Activated CD4-positive, alpha-beta memory T cell treated with anti-CD3 and anti-CD28 coated beads, Interleukin-2, amount 10 ng/mL, durations not matched to agents 7 days and 5 days (primary cell): ENCODE data around the gene FAM177B. TPM values are rescaled to one million over a fixed set of nuclear protein-coding genes. Genes with fewer than 3 reads are reported as not detected.

ENCODE experiments used
- CTCF ChIA-PET: fragments of 350-600 bp; sonication (Branson Sonifier 250); formaldehyde crosslinking; loops from one replicate; lab custom pipeline; 2021; ENCODE audit warnings: antibody characterized with exemption, inconsistent platforms; lab: Charles Lee
- POLR2A ChIA-PET: fragments of 350-600 bp; sonication (Branson Sonifier 250); formaldehyde crosslinking; loops from one replicate; lab custom pipeline; 2021; ENCODE audit warnings: antibody characterized with exemption; lab: Charles Lee
- DNase-seq: peaks from one replicate; pipeline ENCODE4 v3.0.0-alpha.2; 2020
- H3K27ac Mint-ChIP-seq: one replicate; pipeline ENCODE4 v1.8.0; 2021; ENCODE audit warnings: mild to moderate bottlenecking, mixed read lengths
- H3K27me3 Mint-ChIP-seq: one replicate; pipeline ENCODE4 v1.8.0; 2021; ENCODE audit warnings: mixed read lengths
- H3K36me3 Mint-ChIP-seq: one replicate; pipeline ENCODE4 v1.8.0; 2021; ENCODE audit warnings: low read depth, mixed read lengths
- H3K4me1 Mint-ChIP-seq: one replicate; pipeline ENCODE4 v1.8.0; 2021; ENCODE audit warnings: mixed read lengths
- H3K4me3 Mint-ChIP-seq: one replicate; pipeline ENCODE4 v1.8.0; 2021; ENCODE audit warnings: mild to moderate bottlenecking, mixed read lengths
- H3K9me3 Mint-ChIP-seq: one replicate; pipeline ENCODE4 v1.8.0; 2021; ENCODE audit warnings: mixed read lengths
- total RNA-seq, 2 experiments: library from RNA; stranded (reverse); gene quantifications; one replicate each; pipeline ENCODE4 v1.2.3, GENCODE V29; 2021

The FAM177B gene
- total RNA-seq, 2 experiments from 2014 or later = not detected

GRCh38 chr1:222777977-222778376, 41.0 kb downstream of the FAM177B start:
- no peak overlapping the region for H3K27ac Mint-ChIP-seq
- POLR2A ChIA-PET = no interaction called here
- peaks cover 5% of the 10 kb centered on the region for H3K4me1 Mint-ChIP-seq
- H3K9me3 Mint-ChIP-seq = no peaks in the 10 kb centered on the region
- no peak overlapping the region for H3K4me3 Mint-ChIP-seq
- DNase-seq = no peak
- CTCF ChIA-PET = no interaction called here
- peaks cover 19% of the 10 kb centered on the region for H3K27me3 Mint-ChIP-seq
- H3K36me3 Mint-ChIP-seq = no peaks in the 10 kb centered on the region

DNA sequence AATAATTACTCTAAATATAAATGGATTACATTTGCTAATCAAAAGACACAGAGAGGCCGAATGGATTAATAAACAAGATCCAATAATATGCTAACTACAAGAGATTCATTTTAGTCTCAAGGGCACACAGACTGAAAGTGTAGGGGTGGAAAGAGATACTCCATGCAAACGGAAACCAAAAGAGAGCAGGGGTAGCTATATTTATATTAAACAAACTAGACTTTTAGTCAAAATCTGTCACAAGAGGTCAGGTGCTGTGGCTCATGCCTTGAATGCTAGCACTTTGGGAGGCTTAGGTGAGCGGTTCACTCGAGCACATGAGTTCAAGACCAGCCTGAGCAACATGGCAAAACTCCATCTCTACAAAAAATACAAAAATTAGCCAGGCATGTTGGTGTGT, 44.2 kb downstream of the FAM177B start:
- H3K4me3 Mint-ChIP-seq = no peak overlapping the region
- DNase-seq = no peak
- ChIA-PET POLR2A (interaction anchor here (0.6 kb wide), 1 partner anchor 32 kb away, joined by 3 read pairs; no protein-coding TSS in a partner anchor), CTCF (no interaction called here)
- H3K36me3 Mint-ChIP-seq = no peaks in the 10 kb centered on the region
- no peaks in the 10 kb centered on the region for H3K4me1 Mint-ChIP-seq
- H3K27me3 Mint-ChIP-seq = peaks cover 34% of the 10 kb centered on the region
- H3K9me3 Mint-ChIP-seq = no peaks in the 10 kb centered on the region
- H3K27ac Mint-ChIP-seq = no peak overlapping the region

GRCh38 chr1:222783051-222783450, 46.0 kb downstream of the FAM177B start:
- Mint-ChIP-seq H3K4me1 (no peaks in the 10 kb centered on the region), H3K27me3 (peaks cover 32% of the 10 kb centered on the region), H3K9me3 (no peaks in the 10 kb centered on the region), H3K36me3 (no peaks in the 10 kb centered on the region), H3K27ac (no peak overlapping the region), H3K4me3 (no peak overlapping the region)
- ChIA-PET POLR2A (no interaction called here), CTCF (no interaction called here)
- DNase-seq = no peak

- no peaks in the 10 kb centered on the region for H3K36me3 Mint-ChIP-seq
- no peaks in the 10 kb centered on the region for H3K4me1 Mint-ChIP-seq
- no peak overlapping the region for H3K4me3 Mint-ChIP-seq
- ChIA-PET POLR2A (no interaction called here), CTCF (no interaction called here)
- no peaks in the 10 kb centered on the region for H3K9me3 Mint-ChIP-seq
- peaks cover 31% of the 10 kb centered on the region for H3K27me3 Mint-ChIP-seq
- no peak overlapping the region for H3K27ac Mint-ChIP-seq
- no peak for DNase-seq
These were observed 47.4 kb downstream of the FAM177B start for GRCh38 chr1:222784371-222784770.

DNA sequence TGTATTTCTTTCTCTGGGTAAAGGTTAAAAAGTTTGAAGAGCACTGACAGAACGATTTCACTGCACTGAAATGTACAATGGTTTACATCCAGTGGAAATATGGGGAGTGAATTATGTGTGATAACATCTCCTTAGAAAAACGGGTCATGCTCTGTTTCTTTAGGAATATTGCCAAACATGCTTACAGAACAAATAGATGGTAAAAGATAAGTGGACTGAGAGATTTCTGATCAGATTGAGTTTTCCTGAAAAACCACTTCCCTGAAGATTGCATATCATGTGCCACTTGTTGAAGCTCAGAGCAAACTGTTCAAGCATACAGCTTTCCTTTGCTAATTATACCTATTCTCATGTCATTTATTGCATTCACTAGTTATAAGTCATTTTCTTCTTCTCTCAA, 47.9 kb downstream of the FAM177B start:
- ChIA-PET CTCF (no interaction called here), POLR2A (no interaction called here)
- Mint-ChIP-seq H3K4me3 (no peak overlapping the region), H3K27me3 (peaks cover 31% of the 10 kb centered on the region), H3K4me1 (peaks cover under 1% of the 10 kb centered on the region), H3K27ac (no peak overlapping the region), H3K9me3 (peaks cover 4% of the 10 kb centered on the region), H3K36me3 (peaks cover 5% of the 10 kb centered on the region)
- DNase-seq = no peak

- ChIA-PET CTCF (no interaction called here), POLR2A (no interaction called here)
- H3K27ac Mint-ChIP-seq = no peak overlapping the region
- peaks cover 9% of the 10 kb centered on the region for H3K9me3 Mint-ChIP-seq
- H3K4me1 Mint-ChIP-seq = peaks cover 4% of the 10 kb centered on the region
- peaks cover 6% of the 10 kb centered on the region for H3K36me3 Mint-ChIP-seq
- peaks cover 27% of the 10 kb centered on the region for H3K27me3 Mint-ChIP-seq
- H3K4me3 Mint-ChIP-seq = no peak overlapping the region
- DNase-seq = no peak
These were observed 48.5 kb downstream of the FAM177B start for GRCh38 chr1:222785529-222785928.

- POLR2A ChIA-PET = no interaction called here
- no peak for DNase-seq
- Mint-ChIP-seq H3K4me1 (peaks cover 8% of the 10 kb centered on the region), H3K4me3 (no peak overlapping the region), H3K27ac (no peak overlapping the region), H3K36me3 (peaks cover 6% of the 10 kb centered on the region), H3K27me3 (peaks cover 27% of the 10 kb centered on the region), H3K9me3 (peaks cover 10% of the 10 kb centered on the region)
- CTCF ChIA-PET = no interaction called here
These were observed 49.1 kb downstream of the FAM177B start for GRCh38 chr1:222786121-222786520.

DNA sequence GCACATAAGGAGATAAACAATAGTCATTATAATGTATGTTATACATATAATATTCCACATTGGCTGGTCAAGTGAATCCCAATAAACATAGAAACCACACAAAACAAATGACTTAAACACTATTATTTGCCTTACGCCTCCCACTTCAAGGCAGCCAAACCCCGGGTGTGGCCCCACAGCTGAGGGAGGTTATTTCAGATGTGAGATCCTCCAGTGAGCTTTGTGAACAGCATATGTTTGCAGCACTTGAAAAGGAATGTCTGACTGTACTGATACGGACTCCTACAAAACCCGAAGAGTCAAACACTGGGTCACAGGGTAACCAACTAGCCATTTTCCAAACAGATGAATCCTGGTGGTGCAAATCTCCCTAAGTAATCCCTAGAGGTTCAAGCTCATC, 50.7 kb downstream of the FAM177B start:
- POLR2A ChIA-PET = no interaction called here
- Mint-ChIP-seq H3K27ac (no peak overlapping the region), H3K9me3 (peaks cover 10% of the 10 kb centered on the region), H3K27me3 (peaks cover 19% of the 10 kb centered on the region), H3K36me3 (peaks cover 6% of the 10 kb centered on the region), H3K4me1 (peaks cover 9% of the 10 kb centered on the region), H3K4me3 (no peak overlapping the region)
- no peak for DNase-seq
- CTCF ChIA-PET = no interaction called here

DNA sequence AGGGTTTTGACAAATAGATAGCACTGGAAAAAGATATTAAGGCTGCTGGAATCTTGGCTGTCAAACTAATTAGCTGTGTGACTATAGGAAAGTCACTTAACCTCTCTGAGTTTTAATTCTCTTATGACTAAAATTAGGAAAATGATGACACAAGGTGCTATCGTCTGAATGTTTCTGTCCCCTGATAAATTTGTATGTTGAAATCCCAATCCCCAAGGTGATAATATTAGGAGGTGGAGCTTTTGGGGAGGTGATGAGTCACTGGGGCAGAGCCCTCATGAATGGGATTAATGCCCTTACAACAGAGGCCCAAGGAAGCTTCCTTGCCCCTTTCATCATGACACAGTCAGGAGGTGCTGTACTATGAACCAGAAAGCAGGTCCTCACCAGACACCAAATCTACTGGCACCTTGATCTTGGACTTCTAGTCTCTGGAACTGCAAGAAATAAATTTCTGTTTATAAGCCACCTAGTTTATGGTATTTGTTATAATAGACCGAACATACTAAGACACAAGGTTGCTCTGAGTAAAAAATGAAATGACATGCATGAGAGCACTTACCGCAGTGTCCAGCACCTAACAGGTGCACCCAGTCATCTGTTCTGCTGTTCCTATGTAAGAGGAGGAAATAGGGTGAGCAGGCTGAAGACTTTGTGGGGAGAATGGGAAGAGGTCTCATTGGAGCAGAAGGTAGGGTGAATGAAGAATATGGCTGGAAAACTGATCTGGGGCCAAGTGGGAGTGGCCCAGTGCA, 51.6 kb downstream of the FAM177B start:
- H3K4me1 Mint-ChIP-seq = peaks cover 9% of the 10 kb centered on the region
- H3K27ac Mint-ChIP-seq = no peak overlapping the region
- peaks cover 17% of the 10 kb centered on the region for H3K27me3 Mint-ChIP-seq
- no peak overlapping the region for H3K4me3 Mint-ChIP-seq
- CTCF ChIA-PET = no interaction called here
- H3K36me3 Mint-ChIP-seq = peaks cover 6% of the 10 kb centered on the region
- H3K9me3 Mint-ChIP-seq = peaks cover 10% of the 10 kb centered on the region
- DNase-seq = no peak
- POLR2A ChIA-PET = no interaction called here

DNA sequence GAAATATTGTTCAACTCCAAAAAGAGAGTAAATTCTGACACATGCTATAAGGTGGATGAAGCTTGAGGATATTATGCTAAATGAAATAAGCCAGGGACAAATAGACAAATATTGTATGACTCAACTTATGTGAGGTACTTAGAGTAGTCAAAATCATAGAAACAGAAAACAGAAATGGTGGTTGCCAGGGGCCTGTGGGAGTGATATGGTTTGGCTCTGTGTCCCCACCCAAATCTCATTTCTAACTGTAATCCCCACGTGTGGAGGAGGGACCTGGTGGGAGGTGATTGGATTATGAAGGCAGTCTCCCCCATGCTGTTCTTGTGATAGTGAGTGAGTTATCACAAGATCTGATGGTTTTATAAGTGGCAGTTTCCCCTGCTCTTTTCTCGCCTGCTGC, 53.1 kb downstream of the FAM177B start:
- Mint-ChIP-seq H3K9me3 (peaks cover 10% of the 10 kb centered on the region), H3K36me3 (peaks cover 6% of the 10 kb centered on the region), H3K27ac (no peak overlapping the region), H3K4me3 (no peak overlapping the region), H3K27me3 (peaks cover 4% of the 10 kb centered on the region), H3K4me1 (peaks cover 9% of the 10 kb centered on the region)
- ChIA-PET POLR2A (no interaction called here), CTCF (interaction anchor here (0.6 kb wide), 1 partner anchor 334 kb away, joined by 3 read pairs; no protein-coding TSS in a partner anchor)
- DNase-seq = no peak

DNA sequence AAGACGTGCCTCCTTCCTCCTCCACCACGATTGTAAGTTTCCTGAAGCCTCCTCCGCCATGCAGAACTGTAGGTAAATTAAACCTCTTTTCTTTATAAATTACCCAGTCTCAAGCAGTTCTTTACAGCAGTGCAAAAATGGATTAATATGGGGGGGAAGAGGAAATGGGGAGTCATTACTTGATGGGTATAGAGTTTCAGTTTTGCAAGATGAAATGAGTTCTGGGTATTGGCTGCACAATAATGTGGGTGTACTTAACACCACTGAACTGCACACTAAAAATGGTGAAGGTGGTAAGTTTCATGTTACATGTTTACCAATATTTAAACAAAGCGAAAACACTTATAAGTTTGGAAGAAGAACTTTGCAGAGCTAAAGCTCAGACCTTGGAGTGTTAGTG, 53.5 kb downstream of the FAM177B start:
- H3K27me3 Mint-ChIP-seq = peaks cover 2% of the 10 kb centered on the region
- peaks cover 9% of the 10 kb centered on the region for H3K4me1 Mint-ChIP-seq
- H3K9me3 Mint-ChIP-seq = peaks cover 10% of the 10 kb centered on the region
- POLR2A ChIA-PET = no interaction called here
- CTCF ChIA-PET = interaction anchor here (0.6 to 1.1 kb wide), 2 partner anchors 299 to 333 kb away, joined by 3 read pairs; no protein-coding TSS in a partner anchor
- H3K4me3 Mint-ChIP-seq = no peak overlapping the region
- peaks cover 6% of the 10 kb centered on the region for H3K36me3 Mint-ChIP-seq
- no peak overlapping the region for H3K27ac Mint-ChIP-seq
- no peak for DNase-seq

DNA sequence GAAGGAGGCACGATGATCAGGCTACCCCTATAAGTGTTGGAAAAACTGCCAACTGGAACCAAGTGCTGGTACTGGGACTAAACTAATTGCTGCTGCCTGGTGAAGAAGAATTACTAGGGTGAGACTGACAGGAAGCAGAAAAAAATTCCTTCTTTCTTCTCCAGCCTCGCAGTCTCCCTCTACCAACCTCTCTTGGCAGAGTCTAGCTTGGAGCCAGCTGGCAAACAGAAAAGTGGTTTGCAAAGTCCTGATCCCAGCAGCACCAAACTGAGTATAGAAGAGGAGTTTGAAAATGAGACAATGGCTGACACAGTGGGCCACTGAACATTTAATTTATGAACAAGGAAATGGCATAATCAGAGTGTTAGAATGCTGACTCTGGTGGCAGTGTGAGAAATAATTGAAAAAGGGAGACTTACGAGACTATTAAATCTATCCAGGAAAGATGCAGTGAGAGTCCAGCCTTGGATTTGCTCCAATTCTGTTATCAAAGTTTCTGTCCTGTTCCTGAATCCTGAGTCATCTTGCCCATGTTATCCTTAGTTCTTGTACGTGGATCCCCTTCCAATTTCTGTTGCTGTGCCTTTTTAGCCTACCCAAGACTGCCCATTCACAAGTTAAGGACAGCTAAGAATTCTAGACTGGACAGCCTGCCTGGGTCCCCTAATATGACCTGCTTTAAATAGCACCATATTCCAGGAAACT, 54.2 kb downstream of the FAM177B start:
- POLR2A ChIA-PET = no interaction called here
- CTCF ChIA-PET = interaction anchor here (0.8 to 1.1 kb wide), 2 partner anchors 40 to 299 kb away, joined by 3 to 5 read pairs; no protein-coding TSS in a partner anchor
- H3K4me3 Mint-ChIP-seq = no peak overlapping the region
- no peak for DNase-seq
- peaks cover 6% of the 10 kb centered on the region for H3K36me3 Mint-ChIP-seq
- peaks cover 9% of the 10 kb centered on the region for H3K4me1 Mint-ChIP-seq
- H3K27ac Mint-ChIP-seq = no peak overlapping the region
- no peaks in the 10 kb centered on the region for H3K27me3 Mint-ChIP-seq
- H3K9me3 Mint-ChIP-seq = peaks cover 10% of the 10 kb centered on the region

- no peaks in the 10 kb centered on the region for H3K27me3 Mint-ChIP-seq
- no peak overlapping the region for H3K4me3 Mint-ChIP-seq
- H3K4me1 Mint-ChIP-seq = peaks cover 9% of the 10 kb centered on the region
- ChIA-PET POLR2A (no interaction called here), CTCF (interaction anchor here (0.9 to 4.1 kb wide), 3 partner anchors 288 to 331 kb away, joined by 3 to 17 read pairs (median 4); no protein-coding TSS in a partner anchor)
- H3K36me3 Mint-ChIP-seq = peaks cover 6% of the 10 kb centered on the region
- no peak overlapping the region for H3K27ac Mint-ChIP-seq
- DNase-seq = no peak
- H3K9me3 Mint-ChIP-seq = peaks cover 10% of the 10 kb centered on the region
These were observed 55.7 kb downstream of the FAM177B start for GRCh38 chr1:222792744-222793143.
